NCI-H2196 treated with DMSO at 0.1 percent for 48 hours (cell line): ENCODE results near the gene CACNA1C.

Experiments used
- DNase-seq: peaks from one replicate; lab custom pipeline; 2025; ENCODE audit not compliant: unreplicated experiment; lab: John Stamatoyannopoulos, UW

The CACNA1C gene

DNA sequence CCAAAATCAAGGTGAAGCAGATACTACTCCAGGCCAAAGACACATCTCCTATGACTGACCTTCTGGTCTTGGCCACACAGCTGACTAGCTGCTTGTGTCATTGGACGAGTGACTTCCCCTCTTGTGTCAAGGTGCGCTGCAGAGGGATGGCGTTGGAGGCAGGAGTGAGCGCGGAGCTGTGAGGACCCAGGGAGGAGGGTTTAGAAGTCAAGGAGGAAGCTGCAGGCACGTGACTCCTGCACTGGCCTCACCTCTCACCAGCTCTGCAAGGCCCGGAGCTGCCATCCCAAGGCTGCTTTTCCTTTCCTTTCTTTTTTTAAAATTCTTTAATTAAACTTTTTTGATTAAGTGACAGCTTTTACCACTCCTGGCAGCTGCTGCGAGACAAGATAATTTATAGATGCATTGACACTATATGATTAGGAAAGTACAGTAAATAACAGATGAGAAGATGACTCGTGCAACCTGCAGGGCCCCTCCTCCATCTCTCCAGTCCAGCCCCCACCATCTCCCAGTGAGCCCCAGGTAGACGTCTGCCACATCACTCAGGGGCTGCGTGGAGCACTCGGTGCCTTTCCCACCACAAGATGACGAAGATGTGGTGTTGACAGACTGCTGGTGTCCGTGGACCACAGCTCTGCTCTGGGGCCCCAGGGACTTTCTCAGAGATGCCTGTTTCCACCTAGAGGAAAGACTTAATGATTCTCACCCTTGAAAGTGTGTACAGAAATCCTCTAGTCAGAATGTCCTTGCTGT is 350.6 kb downstream of the CACNA1C start:
- DNase-seq, result no peak

DNA sequence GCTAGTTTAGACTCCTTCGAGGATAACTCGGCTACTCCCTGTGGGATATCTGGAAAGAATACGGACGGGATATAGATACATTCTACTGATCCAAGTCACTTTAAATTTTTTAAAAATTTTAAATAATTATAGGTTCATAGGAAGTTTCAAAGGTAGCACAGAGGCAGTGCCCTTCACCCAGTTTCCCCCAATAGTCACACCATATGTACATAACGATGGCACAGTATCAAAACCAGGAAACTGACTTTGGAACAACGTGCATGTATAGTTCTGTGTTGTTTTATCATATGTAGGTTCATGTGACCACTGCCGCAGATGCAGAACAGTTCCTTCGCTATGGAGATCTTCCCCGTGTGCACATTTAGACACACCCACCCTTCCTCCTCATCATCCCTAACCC is 352.3 kb downstream of the CACNA1C start:
- DNase-seq, result no peak

DNA sequence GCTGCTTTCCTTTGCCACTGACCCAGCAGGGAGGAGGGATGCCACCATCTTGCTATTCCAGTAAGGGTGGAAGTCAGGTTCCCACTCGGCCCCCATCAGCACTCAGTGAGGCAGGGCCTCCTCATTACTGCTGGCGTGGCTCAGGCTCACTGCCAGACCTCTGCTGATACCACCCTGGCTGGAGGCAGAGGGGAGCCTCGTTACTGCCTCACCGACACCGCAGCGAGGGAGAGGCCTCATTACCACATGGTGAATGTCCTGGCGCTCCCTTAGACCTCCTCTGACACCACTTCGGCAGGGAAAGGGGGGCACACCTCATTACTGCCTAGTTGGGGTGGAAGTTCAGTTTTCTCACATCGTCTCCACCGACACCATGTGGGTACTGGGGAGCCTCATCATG is 354.1 kb downstream of the CACNA1C start:
- DNase-seq, result no peak

DNA sequence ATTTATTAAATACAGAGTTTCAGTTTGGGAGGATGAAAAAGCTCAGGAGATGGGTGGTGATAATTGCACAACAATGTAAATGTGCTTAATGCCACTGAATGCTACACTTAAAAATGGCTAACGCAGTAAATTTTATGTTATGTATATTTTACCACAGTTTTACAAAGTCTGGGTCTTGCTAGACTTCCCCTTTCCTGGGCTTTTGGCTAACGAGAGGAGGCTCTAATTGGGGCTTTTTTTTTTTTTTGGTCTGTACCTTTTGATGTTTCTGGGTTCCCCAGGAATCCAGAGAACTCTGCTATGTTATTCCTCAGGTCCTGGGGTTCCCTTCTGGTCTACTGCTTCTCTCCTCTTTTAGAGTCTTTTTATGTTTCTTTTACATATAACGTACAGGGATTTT is 355.5 kb downstream of the CACNA1C start:
- DNase-seq, result no peak

DNA sequence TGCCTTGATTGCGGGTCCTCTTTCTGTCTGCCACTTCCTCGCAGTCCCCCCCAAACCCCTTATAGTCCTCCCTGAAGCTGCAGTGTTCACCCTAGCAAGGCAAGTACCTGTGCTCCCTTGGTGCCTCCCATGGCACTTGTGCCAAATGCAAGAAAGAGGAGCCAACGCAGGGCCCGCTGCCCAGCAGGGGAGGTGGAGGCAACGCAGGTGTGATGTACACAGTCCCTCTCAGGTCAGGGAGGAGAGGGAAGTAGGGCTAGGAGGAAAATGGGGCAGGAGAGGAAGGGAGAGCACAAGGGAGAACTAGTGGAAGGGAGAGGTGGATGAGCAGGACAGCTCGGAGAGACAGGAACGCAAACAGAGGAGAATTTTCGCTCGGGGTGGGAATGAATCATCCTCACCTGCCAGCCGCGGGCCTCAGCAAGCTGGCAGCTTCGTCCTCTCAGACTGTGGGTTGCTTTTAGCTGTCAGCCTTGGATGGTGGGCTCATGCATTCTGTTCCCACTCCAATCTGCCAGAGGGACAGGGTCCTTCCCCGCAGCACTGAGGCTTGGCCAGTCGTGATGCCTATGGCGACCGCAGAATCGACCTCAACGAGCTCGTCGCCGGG is 357.0 kb downstream of the CACNA1C start:
- no peak for DNase-seq

DNA sequence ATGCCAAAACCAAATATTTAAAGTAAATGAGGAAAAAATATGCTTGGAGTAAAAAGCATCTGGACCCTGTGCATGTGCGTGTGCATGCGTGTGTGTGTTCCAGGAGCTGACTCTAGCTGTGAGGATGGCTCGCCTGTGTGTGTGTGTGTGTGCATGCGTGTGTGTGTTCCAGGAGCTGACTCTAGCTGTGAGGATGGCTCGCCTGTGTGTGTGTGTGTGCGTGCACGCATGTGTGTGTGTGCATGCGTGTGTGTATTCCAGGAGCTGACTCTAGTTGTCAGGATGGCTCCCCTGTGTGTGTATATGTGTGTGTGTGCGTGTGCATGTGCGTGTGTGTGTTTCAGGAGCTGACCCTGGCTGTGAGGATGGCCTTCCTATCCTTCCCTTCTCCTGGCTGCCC is 357.7 kb downstream of the CACNA1C start:
- DNase-seq, result no peak

DNA sequence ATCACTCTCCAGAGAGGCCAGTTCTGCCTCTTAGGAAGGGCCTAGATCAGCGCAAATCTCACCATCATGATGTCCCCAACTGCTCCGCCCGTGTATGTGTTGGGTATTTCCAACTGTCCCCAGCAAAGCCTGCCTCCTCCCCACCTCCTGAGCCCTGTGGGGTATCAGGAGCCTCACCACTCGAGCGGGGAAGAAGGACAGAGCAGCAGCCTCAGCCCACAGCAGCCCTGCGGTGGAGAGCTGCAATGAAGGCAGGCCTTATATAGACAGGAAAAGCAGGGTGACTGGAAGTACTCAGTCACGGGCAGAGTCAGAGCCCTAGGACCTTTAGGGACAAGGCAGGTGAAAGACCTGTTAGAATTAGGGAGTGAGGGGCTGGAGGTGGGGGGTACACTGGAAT is 358.2 kb downstream of the CACNA1C start:
- no peak for DNase-seq

DNA sequence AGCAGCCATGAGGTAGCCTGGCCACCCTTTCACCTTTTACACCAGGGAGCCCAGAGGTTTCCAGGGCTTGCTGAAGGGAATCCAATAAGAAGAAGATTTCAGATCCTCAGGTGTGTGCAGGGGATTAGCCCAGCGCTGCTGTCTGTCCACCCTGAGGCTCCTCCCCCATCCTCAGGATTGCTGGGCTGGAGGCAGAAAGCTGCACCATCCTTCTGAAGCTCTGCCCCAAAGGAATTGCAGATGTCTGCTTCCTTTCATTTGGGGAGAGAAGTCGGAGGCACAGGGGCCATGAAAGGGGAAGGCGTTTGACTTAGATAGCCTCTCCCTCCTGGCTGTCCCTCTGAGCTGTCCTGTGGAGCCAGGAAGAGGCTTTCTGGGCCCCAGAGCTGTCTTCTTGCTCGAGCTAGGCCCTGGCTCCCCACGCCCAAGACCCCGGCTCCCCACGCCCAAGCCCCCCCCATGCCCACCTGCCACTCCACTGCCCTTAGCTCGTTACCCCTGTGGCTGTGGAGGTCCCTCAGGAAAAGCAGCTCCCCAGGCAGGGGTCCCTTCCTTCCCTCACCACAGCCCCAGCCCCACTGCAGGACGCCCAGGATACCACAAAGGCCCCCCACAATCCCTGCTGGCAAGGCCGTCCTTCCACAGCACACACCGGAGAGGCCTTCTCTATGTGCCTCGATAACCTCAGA is 359.0 kb downstream of the CACNA1C start:
- DNase-seq, result no peak

DNA sequence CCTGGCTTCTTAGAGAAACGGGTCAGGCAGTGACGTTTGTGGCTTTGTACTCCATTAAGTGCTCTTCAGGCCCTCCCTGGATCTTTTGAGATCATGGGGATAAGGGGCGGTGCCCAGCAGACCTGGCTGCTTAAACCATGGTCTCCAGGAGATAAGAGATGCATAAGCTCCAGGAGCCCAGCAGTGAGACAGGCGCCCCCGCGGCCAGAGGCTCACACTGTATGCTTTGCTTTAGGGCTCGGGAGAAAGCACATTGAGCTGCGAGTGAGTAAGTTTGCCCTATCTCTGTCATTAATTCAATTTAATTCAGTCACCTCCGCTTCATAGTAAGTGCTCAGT is 359.5 kb downstream of the CACNA1C start:
- DNase-seq, result no peak

DNA sequence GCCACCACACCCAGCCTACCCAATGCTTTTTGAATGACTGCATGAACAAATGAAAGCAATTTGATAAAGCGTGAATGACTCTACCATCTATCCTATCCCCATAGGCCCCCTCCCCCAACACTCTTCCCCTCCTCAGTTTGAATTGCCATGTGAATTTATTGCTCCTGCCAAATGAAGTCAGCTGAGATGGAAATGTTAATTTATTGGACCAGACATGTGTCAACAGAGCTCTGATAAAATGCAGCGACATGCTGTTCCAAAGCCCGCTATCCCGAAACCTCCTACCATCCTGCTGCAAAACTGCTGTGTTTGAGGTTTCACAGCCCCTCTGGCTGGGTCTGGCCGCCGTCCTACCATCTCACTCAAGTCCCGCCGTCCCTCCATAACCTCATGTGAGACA is 360.5 kb downstream of the CACNA1C start:
- DNase-seq, result no peak

DNA sequence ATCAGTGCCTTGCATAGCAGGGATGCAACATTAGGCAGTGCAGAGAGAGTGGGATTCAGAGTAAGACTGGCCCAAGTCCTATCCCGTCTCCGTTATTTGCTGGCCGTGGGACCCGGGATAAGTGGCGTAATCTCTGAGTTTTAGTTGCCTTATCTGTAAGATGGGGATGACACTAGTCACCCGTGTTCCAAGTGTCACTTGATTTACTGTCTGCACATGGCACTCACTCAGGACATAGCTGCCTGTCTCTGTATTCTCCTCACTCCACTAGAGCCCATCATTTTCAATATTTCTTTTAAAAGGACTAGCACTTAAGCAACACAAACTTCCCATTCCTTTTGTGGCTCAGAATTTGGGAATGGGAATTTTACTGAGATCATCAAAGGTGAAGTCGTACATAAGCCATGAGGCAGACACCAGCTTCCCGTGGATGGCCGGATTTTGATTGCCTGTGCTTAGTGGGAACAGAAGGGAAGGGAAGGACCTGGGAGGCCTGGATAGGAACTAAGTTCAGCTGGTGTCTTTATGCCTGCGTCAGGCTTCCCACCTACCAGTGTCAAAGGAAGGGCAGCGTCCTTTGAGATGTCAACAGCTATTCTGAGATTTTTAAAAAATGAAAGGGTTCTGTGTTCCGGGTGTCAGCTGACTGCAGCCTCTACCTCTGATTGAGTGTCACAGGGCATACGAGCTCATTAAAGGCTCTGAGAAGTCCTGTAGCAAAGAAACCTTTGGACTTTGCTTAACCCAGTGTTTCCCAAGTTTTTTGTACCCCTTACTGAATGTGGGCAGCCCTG is 361.4 kb downstream of the CACNA1C start:
- no peak for DNase-seq

DNA sequence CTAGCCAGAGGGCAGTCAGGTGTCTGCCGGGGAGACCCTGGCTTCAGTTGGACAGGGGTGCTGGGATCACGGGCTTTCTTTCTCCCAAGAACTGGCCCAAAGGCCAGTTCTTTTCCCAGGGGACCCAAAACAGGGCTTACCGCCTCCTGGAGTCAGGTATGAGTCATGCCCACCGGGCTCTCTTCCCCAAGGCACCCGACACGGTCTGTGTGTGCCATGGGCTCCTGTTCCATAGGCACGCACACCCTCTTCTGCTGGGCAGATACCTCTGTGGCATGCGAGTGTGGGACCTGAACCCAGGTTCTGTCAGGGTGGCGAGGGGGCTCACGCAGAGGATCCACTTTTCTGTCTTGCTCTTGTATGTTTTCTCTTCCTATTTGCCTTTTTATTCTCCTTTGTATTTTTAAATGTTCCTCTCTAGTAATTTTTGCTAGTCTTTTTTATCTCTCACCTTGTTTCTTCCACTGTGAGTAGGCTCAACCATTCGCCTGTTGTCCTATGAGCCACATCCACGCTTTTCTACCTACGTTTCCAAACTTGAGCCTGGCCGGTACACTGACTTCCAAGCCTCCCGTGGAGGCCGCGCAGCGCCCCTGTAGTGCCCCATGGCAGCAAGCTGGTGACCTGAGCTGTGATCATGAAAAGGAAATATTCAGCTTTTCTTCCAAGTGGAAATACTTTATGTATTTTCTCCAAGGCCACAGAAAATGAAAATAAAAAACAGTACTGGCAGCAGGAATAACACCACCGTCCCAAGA is 362.2 kb downstream of the CACNA1C start:
- DNase-seq, result no peak

DNA sequence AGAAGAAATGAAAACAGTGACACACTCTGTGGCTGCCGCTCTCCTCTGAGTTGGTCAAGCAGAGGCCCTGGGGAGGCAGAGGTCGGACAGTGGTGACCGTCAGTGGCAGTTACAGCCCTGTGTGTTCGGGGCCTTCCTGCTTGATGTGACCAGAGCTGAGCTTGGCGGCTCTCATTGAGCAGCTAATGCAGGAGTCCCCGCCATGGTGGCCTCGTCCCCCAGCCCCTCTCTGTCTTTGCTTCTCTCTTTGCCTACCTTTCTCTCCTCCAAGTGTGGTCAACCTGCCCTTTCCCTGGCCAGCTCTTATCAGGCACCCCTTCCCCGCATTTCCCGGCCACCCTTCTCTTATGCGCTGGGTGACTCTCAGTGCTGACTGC is 362.8 kb downstream of the CACNA1C start:
- no peak for DNase-seq

DNA sequence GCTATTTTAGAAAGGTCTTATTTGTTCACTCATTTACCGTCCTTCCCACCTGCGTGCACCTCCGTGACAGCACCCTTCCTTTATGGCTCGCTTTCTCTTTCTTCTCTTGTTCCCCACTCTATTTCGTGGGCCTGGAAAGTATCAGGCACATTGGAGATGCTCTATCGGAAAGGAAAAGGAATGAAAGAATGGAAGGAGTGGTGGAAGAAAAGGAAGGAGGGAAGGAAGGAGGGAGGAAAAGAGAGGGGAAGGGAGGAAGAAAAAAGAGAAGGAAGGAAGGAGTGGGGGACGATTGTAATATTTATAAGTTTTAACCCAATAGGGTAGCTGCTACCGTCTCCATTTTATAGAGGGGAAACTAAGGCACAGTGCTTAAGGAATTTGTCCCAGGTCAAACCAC is 363.4 kb downstream of the CACNA1C start:
- DNase-seq, result no peak

DNA sequence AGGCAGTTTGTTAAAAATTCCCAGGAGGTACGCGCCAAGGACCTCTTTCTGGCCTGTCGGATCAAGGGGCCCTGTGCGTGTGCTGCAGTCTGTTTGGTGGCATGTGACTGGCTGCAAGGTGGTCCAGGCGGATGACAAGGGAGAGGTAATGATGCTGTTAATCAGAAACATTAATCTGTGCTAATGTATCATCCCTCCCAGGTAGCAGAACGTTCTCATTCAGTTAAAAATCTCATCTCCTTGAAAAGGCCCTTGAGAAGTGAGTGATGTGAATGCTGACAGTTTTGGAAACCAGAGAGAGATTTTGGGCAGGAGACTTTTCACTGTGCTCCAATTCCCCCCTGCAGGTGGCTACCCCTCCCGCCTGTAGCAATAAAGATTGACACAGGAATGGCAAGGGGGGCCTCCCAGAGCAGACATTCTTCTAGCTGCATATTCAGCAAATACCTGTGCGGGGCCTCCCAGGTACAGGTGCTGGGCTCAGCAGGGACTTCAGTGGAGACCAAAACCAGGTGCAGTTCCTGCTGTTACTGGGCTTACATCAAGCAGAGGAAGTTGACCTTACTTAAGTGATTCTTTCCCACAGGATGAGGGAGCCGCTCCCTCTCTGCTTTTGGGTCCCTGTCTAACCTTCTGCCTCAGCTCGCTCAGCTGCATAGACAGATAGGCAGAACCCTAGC is 364.8 kb downstream of the CACNA1C start:
- no peak for DNase-seq

DNA sequence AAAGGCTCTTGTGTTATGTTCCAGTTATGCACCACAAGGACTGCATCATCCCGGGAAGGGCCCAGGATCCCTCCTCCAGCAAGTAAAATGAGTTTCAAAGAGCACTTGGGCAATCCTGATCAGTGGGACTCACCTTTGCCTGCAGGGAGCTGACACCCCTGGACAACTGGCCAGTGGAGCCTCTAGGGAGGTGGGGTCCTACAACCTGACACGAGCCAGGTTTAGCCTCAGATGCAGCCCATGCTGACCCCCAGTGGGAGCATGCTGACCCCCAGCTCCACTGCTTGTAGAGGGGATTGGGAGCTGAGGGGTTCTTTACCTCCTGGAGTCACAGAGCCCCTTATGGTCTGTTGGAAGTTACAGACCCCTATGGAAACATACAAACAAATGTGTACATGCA is 365.8 kb downstream of the CACNA1C start:
- DNase-seq, result no peak

DNA sequence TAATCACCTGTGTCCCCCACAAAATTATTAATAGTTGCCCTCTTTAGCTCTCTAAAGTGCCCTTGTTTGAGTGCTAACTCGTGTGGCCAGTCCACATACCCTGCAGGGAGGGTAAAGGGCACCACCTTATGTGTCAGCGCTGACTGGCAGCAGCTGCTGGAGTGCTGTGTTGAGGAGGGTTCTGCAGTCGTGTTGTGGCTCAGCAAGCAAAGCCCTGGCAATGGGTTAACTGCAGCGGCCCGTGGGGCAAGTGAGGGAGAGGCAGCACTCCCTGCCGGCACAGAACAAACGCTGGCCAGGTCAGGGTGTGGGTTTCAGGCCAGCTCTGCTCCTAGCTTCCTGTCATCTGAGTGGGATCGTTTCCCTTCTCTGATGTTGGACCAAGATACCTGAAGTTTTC is 369.8 kb downstream of the CACNA1C start:
- DNase-seq, result no peak

DNA sequence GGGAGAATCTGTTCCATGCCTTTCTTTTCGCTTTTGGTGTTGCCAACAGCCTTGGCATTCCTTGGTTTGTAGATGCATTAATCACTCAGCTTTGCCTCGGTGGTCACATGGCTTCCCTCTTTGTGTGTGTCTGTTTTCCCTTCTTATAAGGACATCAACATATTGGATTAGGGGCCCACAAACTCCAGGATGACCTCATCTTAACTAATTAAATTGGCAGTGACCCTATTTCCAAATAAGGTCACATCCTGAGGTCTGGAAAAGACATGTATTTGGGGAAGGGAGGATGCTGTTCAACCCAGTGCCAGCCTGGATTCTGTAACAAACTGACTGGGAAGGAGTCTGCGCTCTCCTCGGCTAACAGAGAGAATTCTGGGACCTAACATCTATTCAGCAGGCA is 376.2 kb downstream of the CACNA1C start:
- DNase-seq, result no peak

DNA sequence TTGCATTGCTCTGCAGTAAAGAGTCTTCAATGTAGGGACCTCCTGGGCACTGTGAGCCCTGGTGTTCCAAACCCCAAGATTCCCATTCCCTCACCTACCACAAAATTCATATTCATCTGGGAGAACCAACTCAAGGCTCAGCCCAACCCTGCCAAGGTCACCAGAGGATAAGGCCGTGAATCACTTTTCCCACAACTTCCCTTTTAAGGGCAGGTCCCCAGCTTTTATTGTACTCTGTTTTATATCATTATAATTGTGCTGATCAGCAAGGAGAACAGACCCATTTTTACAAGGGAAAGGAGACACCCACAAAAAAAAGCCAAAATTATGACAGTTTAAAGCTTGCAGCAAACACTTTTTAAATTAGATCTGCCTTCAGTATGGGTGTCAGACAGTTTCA is 379.0 kb downstream of the CACNA1C start:
- no peak for DNase-seq

DNA sequence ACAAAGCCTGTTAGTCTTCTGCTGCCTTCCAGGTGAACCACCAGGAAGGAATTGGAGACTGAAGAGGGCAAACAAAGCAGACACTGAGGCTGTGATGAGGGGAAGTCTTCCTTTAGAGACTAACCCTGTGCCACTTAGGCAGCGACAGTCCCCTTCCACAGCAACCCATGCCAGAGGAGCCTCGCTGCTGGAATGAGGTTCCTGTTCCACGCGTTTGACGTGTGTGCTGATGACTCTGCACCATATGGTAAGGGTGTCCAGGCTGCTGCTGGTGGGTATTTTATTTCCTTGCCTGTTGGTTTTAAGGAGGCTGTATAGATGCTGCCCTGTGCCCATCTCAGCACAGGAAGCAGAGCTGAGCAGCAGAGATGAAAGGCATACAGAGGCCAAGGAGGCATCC is 380.1 kb downstream of the CACNA1C start:
- no peak for DNase-seq

DNA sequence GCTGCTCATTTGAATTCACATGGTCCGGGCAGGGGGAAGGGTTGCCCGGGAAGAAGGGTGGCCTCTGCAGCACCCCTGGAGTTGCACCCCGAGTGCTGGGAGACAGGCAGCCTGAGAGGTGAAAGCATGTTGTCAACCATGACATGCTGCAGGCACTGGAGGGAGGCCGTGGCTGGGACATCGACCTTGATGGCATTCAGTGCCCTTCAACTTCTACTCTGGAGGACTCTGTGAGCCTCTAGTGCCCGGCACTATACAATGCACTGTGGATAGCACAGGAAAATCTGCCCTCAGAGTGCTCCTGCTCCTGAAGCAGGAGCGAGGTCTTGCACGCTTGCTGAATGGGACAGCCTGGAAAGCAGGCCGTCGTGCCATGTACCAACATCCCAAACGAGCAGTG is 382.7 kb downstream of the CACNA1C start:
- no peak for DNase-seq
